ENCODE results near the gene TRIM7. TPM values are rescaled to one million over a fixed set of nuclear protein-coding genes. Genes with fewer than 3 reads are reported as not detected.
"Not testable (repeated sequence)": the region's sequence is repeated elsewhere in the genome, so short reads cannot be mapped to it uniquely, and the experiment has no call there.

TRIM7 gene
- total RNA-seq, 3 donors from 2014 or later: 1.5 to 3.9 (median 3.2) TPM

GRCh38 chr5:181173027-181173419, 32.0 kb downstream of the TRIM7 start:
- Histone ChIP-seq H3K36me3 (ENCODE audit: low read depth) (no peaks in the 10 kb centered on the region), H3K4me1 (ENCODE audit: low read depth) (peaks cover 10% of the 10 kb centered on the region), H3K4me3 (no peak overlapping the region), H3K9me3 (no peaks in the 10 kb centered on the region)
- TF ChIP-seq CTCF (IDR thresholded peaks at IDR 0.05): no peak
- intact Hi-C loops (cut with DNase I, micrococcal nuclease): no loop called here
- peak in 1 of 3 donors; percentile 81 for DNase-seq
- ATAC-seq: no peak

GRCh38 chr5:181171782-181172181, 33.2 kb downstream of the TRIM7 start:
- no peaks in the 10 kb centered on the region for H3K9me3 ChIP-seq
- intact Hi-C loops (cut with DNase I, micrococcal nuclease): no loop called here
- DNase-seq: no peak
- no peak for TF ChIP-seq CTCF (IDR thresholded peaks at IDR 0.05)
- no peaks in the 10 kb centered on the region for H3K36me3 ChIP-seq (ENCODE audit: low read depth)
- peaks cover 10% of the 10 kb centered on the region for H3K4me1 ChIP-seq (ENCODE audit: low read depth)
- H3K4me3 ChIP-seq: no peak overlapping the region
- ATAC-seq: no peak

- no peak for TF ChIP-seq CTCF (IDR thresholded peaks at IDR 0.05)
- intact Hi-C loops (cut with DNase I, micrococcal nuclease): no loop called here
- Histone ChIP-seq H3K36me3 (ENCODE audit: low read depth) (no peaks in the 10 kb centered on the region), H3K4me3 (no peak overlapping the region), H3K9me3 (no peaks in the 10 kb centered on the region), H3K4me1 (ENCODE audit: low read depth) (peaks cover 10% of the 10 kb centered on the region)
- no peak for ATAC-seq
- DNase-seq: no peak
These were observed 34.0 kb downstream of the TRIM7 start for GRCh38 chr5:181170996-181171395.

- peaks cover 10% of the 10 kb centered on the region for H3K4me1 ChIP-seq (ENCODE audit: low read depth)
- no peaks in the 10 kb centered on the region for H3K36me3 ChIP-seq (ENCODE audit: low read depth)
- H3K9me3 ChIP-seq: no peaks in the 10 kb centered on the region
- DNase-seq: no peak
- peak; percentile 41 for ATAC-seq
- intact Hi-C loops (cut with DNase I, micrococcal nuclease): no loop called here
- TF ChIP-seq CTCF (IDR thresholded peaks at IDR 0.05): no peak
- H3K4me3 ChIP-seq: no peak overlapping the region
These were observed 34.7 kb downstream of the TRIM7 start for GRCh38 chr5:181170237-181170825.

GRCh38 chr5:181169459-181170236, 35.3 kb downstream of the TRIM7 start:
- H3K4me3 ChIP-seq; H3K4me1 ChIP-seq (ENCODE audit: low read depth); H3K36me3 ChIP-seq (ENCODE audit: low read depth); intact Hi-C loops (cut with DNase I, micrococcal nuclease); H3K9me3 ChIP-seq: not testable (repeated sequence)
- peak in 1 of 3 donors; percentile 42 for DNase-seq
- peak; percentile 42 for ATAC-seq

- ATAC-seq: no peak
- H3K4me3 ChIP-seq: no peak overlapping the region
- no peak for DNase-seq
- TF ChIP-seq CTCF (IDR thresholded peaks at IDR 0.05): no peak
- no peaks in the 10 kb centered on the region for H3K36me3 ChIP-seq (ENCODE audit: low read depth)
- intact Hi-C loops (cut with DNase I, micrococcal nuclease): no loop called here
- H3K4me1 ChIP-seq (ENCODE audit: low read depth): peaks cover 10% of the 10 kb centered on the region
- H3K9me3 ChIP-seq: no peaks in the 10 kb centered on the region
These were observed 36.3 kb downstream of the TRIM7 start for GRCh38 chr5:181168595-181169118.

Measured in mucosa of descending colon (tissue), 3 donors.